Muscle of leg (tissue), 11 donors: ENCODE data around the gene MAN2B1. TPM values are rescaled to one million over a fixed set of nuclear protein-coding genes. Genes with fewer than 3 reads are reported as not detected.
A peak's percentile ranks its signal among the peaks of the same experiment; 100 is the strongest.
"Not testable (repeated sequence)": the region's sequence is repeated elsewhere in the genome, so short reads cannot be mapped to it uniquely, and the experiment has no call there.

Source experiments
- DNase-seq: peaks from one replicate; pipeline ENCODE4 v3.0.0; 2013
- H3K27ac ChIP-seq: one replicate; pipeline ENCODE4 v1.5.1; 2013; ENCODE audit warnings: mild to moderate bottlenecking, low read length, control low read depth
- H3K27me3 ChIP-seq: one replicate; pipeline ENCODE4 v1.6.1; 2013; ENCODE audit warnings: low read length; ENCODE audit not compliant: control insufficient read depth, insufficient read depth
- H3K36me3 ChIP-seq: one replicate; pipeline ENCODE4 v1.6.1; 2013; ENCODE audit warnings: low read length; ENCODE audit not compliant: control insufficient read depth, insufficient read depth
- H3K4me1 ChIP-seq: one replicate; pipeline ENCODE4 v1.6.1; 2013; ENCODE audit warnings: low read length; ENCODE audit not compliant: control insufficient read depth, insufficient read depth
- H3K4me3 ChIP-seq: one replicate; pipeline ENCODE4 v1.5.1; 2013; ENCODE audit warnings: low read length, control low read depth
- H3K9me3 ChIP-seq: replicated peaks from 2 replicates; pipeline ENCODE4 v1.6.1; 2013; ENCODE audit warnings: low read depth, low read length; ENCODE audit not compliant: control insufficient read depth
- WGBS: methylation state at CpG from one replicate; pipeline ENCODE4 v1.1.5; 2013; ENCODE audit warnings: missing lambda C conversion rate; ENCODE audit not compliant: insufficient coverage; 5-methylcytosine and 5-hydroxymethylcytosine counted together
- polyA plus RNA-seq, 8 donors: library from polyadenylated mRNA; unstranded; fragments of 120-200 nt; gene quantifications; one replicate each; pipeline versions ENCODE4 v1.2.1 to v1.2.3, GENCODE V29; 2013; ENCODE audit warnings: inconsistent platforms in 1 of 8, low replicate concordance in 1 of 8; ENCODE audit not compliant: insufficient read length in 8 of 8, insufficient read depth in 1 of 8
- total RNA-seq: library from RNA; stranded (reverse); fragments of 120-200 nt; gene quantifications from one replicate; pipeline ENCODE4 v1.2.4, GENCODE V29; 2013

The MAN2B1 gene
- total and polyA plus RNA-seq, 9 donors = 23.5 to 39.9 (median 31.7) TPM

DNA sequence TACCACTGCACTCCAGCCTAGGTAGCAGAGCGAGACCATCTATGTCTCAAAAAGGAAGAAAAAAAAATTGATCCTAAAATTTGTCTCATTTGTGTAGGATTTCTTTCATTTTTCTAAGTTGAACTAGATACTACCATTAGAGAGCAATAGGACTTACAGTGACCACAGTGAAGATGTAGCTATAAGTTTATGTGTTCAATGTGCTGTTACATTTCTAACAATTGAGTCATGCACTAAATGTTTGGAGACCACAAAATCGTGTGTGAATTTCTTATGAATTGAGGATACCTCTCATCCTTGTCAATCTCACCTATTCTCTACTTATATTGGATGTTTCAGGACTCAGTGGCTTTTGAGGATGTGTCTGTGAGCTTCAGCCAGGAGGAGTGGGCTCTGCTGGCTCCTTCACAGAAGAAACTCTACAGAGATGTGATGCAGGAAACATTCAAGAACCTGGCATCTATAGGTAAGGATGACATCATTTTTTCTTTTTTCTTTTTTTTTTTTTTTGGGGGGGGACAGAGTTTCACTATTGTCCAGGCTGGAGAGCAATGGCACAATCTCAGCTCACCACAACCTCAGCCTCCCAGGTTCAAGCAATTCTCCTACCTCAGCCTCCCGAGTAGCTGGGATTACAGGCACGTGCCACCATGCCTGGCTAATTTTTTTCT, 43.0 kb downstream of the MAN2B1 start:
- Histone ChIP-seq H3K27me3 (no peaks in the 10 kb centered on the region), H3K4me1 (no peaks in the 10 kb centered on the region), H3K4me3 (no peak overlapping the region), H3K9me3 (peaks cover 14% of the 10 kb centered on the region), H3K27ac (no peak overlapping the region), H3K36me3 (peaks cover 41% of the 10 kb centered on the region)
- DNase-seq = no peak
- 96% methylated on average over 2 of the region's 4 CpGs for WGBS

DNA sequence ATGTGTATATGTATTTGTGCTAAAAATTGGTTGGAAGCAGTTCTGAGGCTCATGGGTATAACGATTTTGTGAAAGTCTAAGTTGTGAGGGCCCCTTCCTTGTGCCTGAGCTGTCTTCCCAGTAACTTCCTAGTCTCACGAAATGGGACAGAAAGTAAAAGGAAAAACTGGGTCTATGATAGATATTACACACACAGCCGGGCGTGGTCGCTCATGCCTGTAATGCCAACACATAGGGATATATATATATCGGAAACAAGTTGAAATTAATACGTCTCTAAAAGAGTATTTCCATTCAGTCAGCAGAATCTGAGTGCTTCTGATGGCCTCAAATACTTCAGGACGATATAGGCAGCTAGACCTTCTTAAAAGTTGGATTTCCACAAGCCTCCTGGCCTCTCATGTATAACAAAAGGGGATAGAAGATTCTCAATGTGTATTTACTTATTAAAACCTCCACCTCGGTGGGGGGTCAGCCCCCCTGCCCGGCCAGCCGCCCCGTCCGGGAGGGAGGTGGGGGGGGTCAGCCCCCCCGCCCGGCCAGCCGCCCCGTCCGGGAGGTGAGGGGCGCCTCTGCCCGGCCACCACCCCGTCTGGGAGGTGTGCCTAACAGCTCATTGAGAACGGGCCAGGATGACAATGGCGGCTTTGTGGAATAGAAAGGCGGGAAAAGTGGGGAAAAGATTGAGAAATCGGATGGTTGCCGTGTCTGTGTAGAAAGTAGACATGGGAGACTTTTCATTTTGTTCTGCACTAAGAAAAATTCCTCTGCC, 45.1 kb downstream of the MAN2B1 start:
- not testable (repeated sequence) for H3K9me3 ChIP-seq, H3K4me1 ChIP-seq, H3K27ac ChIP-seq, DNase-seq, H3K27me3 ChIP-seq, H3K4me3 ChIP-seq
- H3K36me3 ChIP-seq = peaks cover 29% of the 10 kb centered on the region
- WGBS = no CpG with 5 or more reads among the region's 26 CpGs

DNA sequence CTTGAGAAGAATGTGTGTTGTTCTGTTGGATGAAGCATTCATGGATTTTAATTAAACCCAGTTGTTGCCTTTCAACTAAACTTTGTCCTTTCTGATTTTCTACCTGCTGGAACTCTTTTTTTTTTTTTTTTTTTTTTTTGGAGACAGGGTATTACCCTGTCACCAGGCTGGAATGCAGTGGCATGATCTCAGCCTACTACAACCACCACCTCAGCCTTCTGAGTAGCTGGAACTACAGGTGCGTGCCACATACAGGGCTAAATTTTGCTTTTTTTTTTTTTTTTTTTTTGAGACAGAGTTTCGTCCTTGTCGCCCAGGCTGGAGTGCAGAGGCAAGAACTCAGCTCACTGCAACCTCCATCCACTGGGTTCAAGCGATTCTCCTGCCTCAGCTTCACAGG, 48.9 kb downstream of the MAN2B1 start:
- H3K4me1 ChIP-seq = no peaks in the 10 kb centered on the region
- H3K4me3 ChIP-seq = no peak overlapping the region
- H3K36me3 ChIP-seq = peaks cover 22% of the 10 kb centered on the region
- peaks cover 2% of the 10 kb centered on the region for H3K9me3 ChIP-seq
- no peak overlapping the region for H3K27ac ChIP-seq
- no peaks in the 10 kb centered on the region for H3K27me3 ChIP-seq
- WGBS = no CpG with 5 or more reads among the region's 4 CpGs
- no peak for DNase-seq

DNA sequence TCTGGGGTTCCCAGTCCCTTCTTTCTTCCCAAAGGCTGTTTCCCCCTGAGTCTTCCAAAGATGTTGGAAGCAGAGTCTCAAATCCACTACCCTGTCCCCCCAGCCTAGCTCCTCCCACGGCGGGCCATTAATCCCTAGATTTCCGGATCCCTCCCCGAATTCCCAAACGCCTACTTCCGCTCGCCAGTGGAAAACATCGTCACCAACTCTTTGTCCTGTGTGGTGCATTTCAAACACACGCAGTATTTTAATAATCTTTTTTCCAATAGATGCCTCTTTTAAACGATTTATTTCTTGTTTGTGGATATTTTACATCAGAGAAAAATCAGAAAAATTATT, 55.2 kb downstream of the MAN2B1 start:
- H3K27me3 ChIP-seq = no peaks in the 10 kb centered on the region
- peak overlapping the region; percentile 100 for H3K4me3 ChIP-seq
- DNase-seq = peak; percentile 95
- WGBS = 0% methylated on average over 7 of the region's 10 CpGs
- no peaks in the 10 kb centered on the region for H3K9me3 ChIP-seq
- peaks cover 2% of the 10 kb centered on the region for H3K4me1 ChIP-seq
- peaks cover 34% of the 10 kb centered on the region for H3K36me3 ChIP-seq
- H3K27ac ChIP-seq = peak overlapping the region; percentile 100

DNA sequence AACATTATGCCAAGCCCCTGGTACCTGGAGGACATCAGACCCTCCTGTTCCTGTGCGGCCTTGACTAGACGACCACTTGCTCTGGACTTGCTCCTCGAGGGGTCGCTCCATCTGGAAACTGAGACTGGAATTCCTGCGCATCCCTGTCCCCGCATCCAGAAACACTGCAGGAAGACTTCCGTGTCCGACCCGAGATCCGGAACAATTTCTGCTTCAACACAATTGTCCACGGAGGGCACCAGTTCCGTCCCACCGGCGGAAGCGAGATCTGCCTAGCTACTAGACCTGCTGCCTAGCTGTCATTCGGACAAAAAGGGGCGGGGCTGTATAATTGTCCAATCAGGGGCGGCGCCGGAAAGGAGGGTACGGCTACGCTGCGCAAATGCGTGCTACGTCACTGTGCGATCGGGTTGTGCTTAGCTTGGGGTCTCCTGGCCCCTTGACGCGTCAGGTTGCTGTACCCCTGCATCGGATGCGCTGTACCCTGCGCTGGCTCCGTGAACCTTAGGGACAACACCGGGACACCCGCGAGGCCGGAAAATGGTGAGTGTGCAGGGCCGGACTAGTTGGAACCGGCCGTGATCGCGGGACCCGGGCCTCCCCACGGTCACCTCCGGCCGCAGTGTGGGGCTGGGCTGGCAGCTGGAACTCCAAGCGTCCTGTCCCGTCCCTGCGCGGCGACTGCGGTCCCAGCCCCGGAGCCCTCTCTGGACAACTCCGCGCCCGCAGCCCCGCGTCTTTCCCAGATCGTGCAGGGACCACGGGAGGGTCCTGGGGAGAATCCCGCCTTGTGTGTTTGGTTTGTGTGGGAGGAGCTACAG, 55.8 kb downstream of the MAN2B1 start, which contains the start of the genes ZNF490 and ZNF791:
ZNF490 (minus strand) TSS at position 274 of the 821 bp plus-strand sequence; CDS start at position 141, 133 bp downstream.
ZNF791 (plus strand) TSS at position 381 of the 821 bp plus-strand sequence; CDS start at position 541, 160 bp downstream.
- H3K36me3 ChIP-seq = peaks cover 34% of the 10 kb centered on the region
- under 1% methylated on average over 56 of the region's 61 CpGs for WGBS
- DNase-seq = peak; percentile 99
- H3K4me3 ChIP-seq = peak within 1 kb of the TSS; percentile 100
- no peaks in the 10 kb centered on the region for H3K27me3 ChIP-seq
- peaks cover 2% of the 10 kb centered on the region for H3K4me1 ChIP-seq
- H3K9me3 ChIP-seq = no peaks in the 10 kb centered on the region
- H3K27ac ChIP-seq = peak within 1 kb of the TSS; percentile 100

DNA sequence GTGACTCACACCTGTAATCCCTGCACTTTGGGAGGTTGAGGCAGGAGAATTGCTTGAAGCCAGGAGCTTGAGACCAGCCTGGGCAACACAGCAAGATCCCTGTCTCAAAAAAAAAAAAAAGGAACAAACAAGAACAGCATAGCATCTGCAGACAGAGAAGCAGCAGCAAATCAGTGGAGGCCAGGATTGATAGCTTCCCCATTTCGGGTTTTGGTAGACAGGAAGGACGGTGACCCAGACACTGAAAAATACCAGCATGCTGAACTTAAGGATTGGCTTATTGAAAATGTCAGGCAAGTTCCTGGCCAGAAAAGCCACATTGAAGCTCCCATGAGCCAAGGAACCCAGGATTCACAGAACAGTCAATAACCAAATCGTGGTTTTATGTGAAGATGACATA, 58.9 kb downstream of the MAN2B1 start:
- Histone ChIP-seq H3K36me3 (peaks cover 41% of the 10 kb centered on the region), H3K9me3 (no peaks in the 10 kb centered on the region), H3K27me3 (no peaks in the 10 kb centered on the region), H3K4me3 (no peak overlapping the region), H3K4me1 (peaks cover 2% of the 10 kb centered on the region), H3K27ac (no peak overlapping the region)
- 92% methylated on average over 2 of the region's 3 CpGs for WGBS
- DNase-seq = no peak

DNA sequence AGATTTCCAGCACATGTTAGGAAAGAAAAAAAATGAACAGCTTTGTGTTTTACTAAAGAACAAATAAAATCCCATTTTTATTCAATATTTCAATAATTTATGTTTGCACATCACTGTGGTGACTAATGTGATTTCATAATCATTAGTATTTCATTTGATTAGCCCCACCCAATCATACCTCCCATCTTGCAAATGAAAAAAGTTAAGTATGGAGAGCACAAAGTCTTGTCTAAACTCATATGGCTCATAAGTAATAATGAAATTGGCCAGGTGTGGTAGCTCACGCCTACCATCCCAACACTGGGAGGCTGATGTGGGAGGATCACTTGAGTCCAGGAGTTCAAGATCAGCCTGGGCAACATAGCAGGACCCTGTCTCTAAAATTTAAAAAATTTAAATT, 59.7 kb downstream of the MAN2B1 start:
- Histone ChIP-seq H3K4me1 (peaks cover 2% of the 10 kb centered on the region), H3K4me3 (no peak overlapping the region), H3K9me3 (no peaks in the 10 kb centered on the region), H3K27ac (no peak overlapping the region), H3K36me3 (peaks cover 46% of the 10 kb centered on the region), H3K27me3 (no peaks in the 10 kb centered on the region)
- no peak for DNase-seq
- no CpG with 5 or more reads among the region's 1 CpG for WGBS

DNA sequence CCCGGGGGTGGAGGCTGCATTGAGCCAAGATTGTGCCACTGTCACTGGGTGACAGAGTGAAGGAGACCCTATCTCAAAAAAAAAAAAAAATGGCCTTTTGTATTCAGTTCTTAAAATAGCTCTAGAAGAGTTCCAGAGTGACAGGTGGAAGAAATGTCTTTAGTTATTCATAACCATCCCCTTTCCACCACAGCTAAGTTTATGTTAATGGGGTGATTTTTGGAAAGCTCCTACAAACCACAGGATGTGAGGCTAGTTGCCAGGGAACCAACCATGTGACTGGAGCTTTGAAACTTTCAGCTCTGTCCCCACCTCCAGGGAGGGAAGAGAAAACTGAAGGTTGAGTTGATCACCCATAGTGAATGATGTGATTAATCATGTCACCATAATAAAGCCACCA, 62.8 kb downstream of the MAN2B1 start:
- Histone ChIP-seq H3K27ac (no peak overlapping the region), H3K4me1 (no peaks in the 10 kb centered on the region), H3K4me3 (no peak overlapping the region), H3K27me3 (no peaks in the 10 kb centered on the region), H3K9me3 (no peaks in the 10 kb centered on the region), H3K36me3 (peaks cover 45% of the 10 kb centered on the region)
- no peak for DNase-seq
- no CpG with 5 or more reads among the region's 1 CpG for WGBS

DNA sequence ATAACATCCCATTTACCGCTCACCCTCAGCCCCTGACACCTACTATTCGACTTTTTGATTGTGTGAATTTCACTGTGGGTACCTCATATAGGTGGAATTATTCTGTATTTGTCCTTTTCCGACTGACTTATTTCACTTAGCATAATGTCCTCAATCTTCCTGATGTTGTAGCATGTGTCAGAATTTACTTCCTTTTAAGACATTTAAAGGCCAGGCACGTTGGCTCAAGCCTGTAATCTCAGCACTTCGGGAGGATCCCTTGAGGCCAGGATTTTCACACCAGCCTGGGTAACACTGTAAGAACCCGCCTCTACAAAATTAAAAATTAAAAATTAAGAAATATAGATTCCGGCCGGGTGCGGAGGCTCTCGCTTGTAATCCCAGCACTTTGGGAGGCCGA, 68.9 kb downstream of the MAN2B1 start:
- DNase-seq = no peak
- Histone ChIP-seq H3K27ac (no peak overlapping the region), H3K4me3 (no peak overlapping the region), H3K36me3 (peaks cover 25% of the 10 kb centered on the region), H3K9me3 (no peaks in the 10 kb centered on the region), H3K27me3 (no peaks in the 10 kb centered on the region), H3K4me1 (no peaks in the 10 kb centered on the region)
- 88% methylated on average over 6 of the region's 11 CpGs for WGBS
